K562 (cell line): ENCODE results near the gene OOEP. TPM values are rescaled to one million over a fixed set of nuclear protein-coding genes. Genes with fewer than 3 reads are reported as not detected.

Experiments used
- ATAC-seq: fragments of 200-7000 bp; cut with Tn5 transposase; 3 replicates; pipeline ENCODE4 v1.9.1; 2020; ENCODE audit warnings: moderate library complexity
- BruUV-seq: library from RNA; stranded (reverse); fragments of 400-500 nt; replicated peaks from 2 replicates; lab custom pipeline; 2021; lab: Mats Ljungman, UMichigan
- CTCF ChIA-PET: fragments of 300-600 bp; formaldehyde crosslinking; extraction: SDS; loops from one replicate; lab custom pipeline; 2021; ENCODE audit warnings: low intra/inter-chr PET ratio; lab: Yijun Ruan, JAX
- POLR2A ChIA-PET: fragments of 300-600, 350-650 bp; sonication (Branson Sonifier 250); formaldehyde crosslinking; extraction: SDS; loops from one replicate; lab custom pipeline; 2021; ENCODE audit warnings: antibody characterized with exemption, inconsistent platforms; lab: Yijun Ruan, JAX
- DNase-seq, 4 experiments: peaks; one replicate each; pipeline versions ENCODE4 v3.0.0 to v3.0.0-alpha.2; 2011 to 2018; ENCODE audit warnings: low spot score in 3 of 4, mixed read lengths in 3 of 4; ENCODE audit errors: extremely low read depth in 1 of 4
- FAIRE-seq: peaks from 2 replicates; lab custom pipeline; 2011; peaks lifted over from hg19 to GRCh38; lab: Jason Lieb, UNC
- H2AFZ ChIP-seq: 2 replicates; pipeline ENCODE4 v1.6.0; 2011; ENCODE audit warnings: low read depth, low read length, control low read depth, inconsistent platforms
- H3K27ac ChIP-seq: fragments of 200-600 bp; 3 replicates; pipeline ENCODE4 v1.8.0; 2011; ENCODE audit warnings: low read depth, mild to moderate bottlenecking, control low read depth, inconsistent platforms, low read length, moderate library complexity, mixed read lengths; ENCODE audit errors: extremely low read depth
- H3K27me3 ChIP-seq, 2 experiments: fragments of 300-600 bp in 1 of 2; 2 replicates in 1 of 2; 3 replicates in 1 of 2; pipeline versions ENCODE4 v1.6.0 to v1.8.0; 2011; ENCODE audit warnings: inconsistent platforms in 2 of 2, low read length in 2 of 2, mild to moderate bottlenecking in 1 of 2, mixed read lengths in 1 of 2, moderate library complexity in 1 of 2; ENCODE audit not compliant: control insufficient read depth in 2 of 2, insufficient read depth in 2 of 2
- H3K36me3 ChIP-seq: fragments of 300-600 bp; 3 replicates; pipeline ENCODE4 v1.8.0; 2011; ENCODE audit warnings: mild to moderate bottlenecking, low read length, inconsistent platforms; ENCODE audit not compliant: control insufficient read depth, insufficient read depth
- H3K4me1 ChIP-seq, 2 experiments: fragments of 200-600 bp in 1 of 2; replicated peaks in 1 of 2; 2 replicates in 1 of 2; 3 replicates in 1 of 2; pipeline versions ENCODE4 v1.5.1 to v1.8.0; 2011; ENCODE audit warnings: inconsistent platforms in 2 of 2, low read length in 2 of 2, mild to moderate bottlenecking in 1 of 2, mixed read lengths in 1 of 2, moderate library complexity in 1 of 2; ENCODE audit not compliant: control insufficient read depth in 2 of 2, insufficient read depth in 2 of 2
- H3K4me2 ChIP-seq: 2 replicates; pipeline ENCODE4 v1.6.1; 2011; ENCODE audit warnings: low read length, control low read depth, inconsistent platforms, mixed read lengths; ENCODE audit not compliant: insufficient read depth
- H3K4me3 ChIP-seq: fragments of 200-600 bp; sonication (generic), shearing (Covaris generic); 2 replicates; pipeline ENCODE4 v1.5.1; 2016; ENCODE audit warnings: control low read depth, inconsistent platforms
- H3K79me2 ChIP-seq: fragments of 200-600 bp; 3 replicates; pipeline ENCODE4 v1.8.0; 2011; ENCODE audit warnings: low read length, inconsistent platforms; ENCODE audit not compliant: control insufficient read depth, insufficient read depth
- H3K9ac ChIP-seq, 2 experiments: 2 replicates each; pipeline versions ENCODE4 v1.6.0 to v1.6.1; 2011; ENCODE audit warnings: low read depth in 2 of 2, low read length in 2 of 2, control low read depth in 1 of 2, inconsistent platforms in 1 of 2, mild to moderate bottlenecking in 1 of 2, mixed read lengths in 1 of 2; ENCODE audit not compliant: insufficient read depth in 1 of 2
- H3K9me1 ChIP-seq: one replicate; pipeline ENCODE4 v1.6.0; 2011; ENCODE audit warnings: inconsistent platforms, mild to moderate bottlenecking, low read length, moderate library complexity; ENCODE audit not compliant: control insufficient read depth, insufficient read depth
- H3K9me3 ChIP-seq: replicated peaks from 2 replicates; pipeline ENCODE4 v1.5.1; 2011; ENCODE audit warnings: low read depth, low read length, inconsistent platforms; ENCODE audit not compliant: control insufficient read depth, insufficient read depth
- H4K20me1 ChIP-seq: replicated peaks from 2 replicates; pipeline ENCODE4 v1.6.1; 2011; ENCODE audit warnings: low read length, inconsistent platforms, mixed read lengths; ENCODE audit not compliant: control insufficient read depth, insufficient read depth
- BCLAF1 ChIP-seq, 2 experiments: fragments of 450-650 bp in 1 of 2; IDR thresholded peaks; 2 replicates each; pipeline ENCODE4 v1.6.1; 2011 to 2017; ENCODE audit warnings: low read depth in 2 of 2, antibody characterized with exemption in 1 of 2, borderline replicate concordance in 1 of 2, low read length in 1 of 2, mild to moderate bottlenecking in 1 of 2, mixed read lengths in 1 of 2; ENCODE audit not compliant: control insufficient read depth in 1 of 2
- DMBX1 ChIP-seq: fragments of 250-450 bp; sonication (Bioruptor Pico); IDR thresholded peaks from 2 replicates; pipeline ENCODE4 v1.8.0; 2022; ENCODE audit warnings: inconsistent platforms, mild to moderate bottlenecking, moderate library complexity, borderline replicate concordance
- DPF2 ChIP-seq: fragments of 450-650 bp; IDR thresholded peaks from 2 replicates; pipeline ENCODE4 v1.6.1; 2016
- ETV5 ChIP-seq: sonication (generic); formaldehyde crosslinking; IDR thresholded peaks from 2 replicates; pipeline ENCODE4 v1.4.0; 2020; ENCODE audit warnings: low read depth, mild to moderate bottlenecking, missing genetic modification reagents
- FOS ChIP-seq: IDR thresholded peaks from 3 replicates; pipeline ENCODE4 v1.6.1; 2011; ENCODE audit not compliant: insufficient read length; ENCODE audit errors: extremely low read depth
- JUN ChIP-seq, 2 experiments: sonication (generic) in 1 of 2; formaldehyde crosslinking in 1 of 2; IDR thresholded peaks; 2 replicates each; pipeline versions ENCODE4 v1.6.1 to v1.8.0; 2012 to 2022; ENCODE audit warnings: borderline replicate concordance in 2 of 2, mild to moderate bottlenecking in 2 of 2, improper control_type of control experiment in 1 of 2, low read depth in 1 of 2, low read length in 1 of 2, missing genetic modification reagents in 1 of 2
- POLR2A ChIP-seq: fragments of 450-650 bp; conservative IDR thresholded peaks from 2 replicates; pipeline ENCODE4 v1.6.1; 2016
- RFX5 ChIP-seq: IDR thresholded peaks from 2 replicates; pipeline ENCODE4 v1.6.1; 2011; ENCODE audit warnings: low read depth, mild to moderate bottlenecking, improper control_type of control experiment, low read length
- STAG1 ChIP-seq: sonication (generic); formaldehyde crosslinking; IDR thresholded peaks from 2 replicates; pipeline ENCODE4 v1.5.0; 2020; ENCODE audit warnings: missing genetic modification reagents, borderline replicate concordance
- U2AF1 ChIP-seq: fragments of 200-400 bp; formaldehyde crosslinking; optimal IDR thresholded peaks from 2 replicates; pipeline ENCODE3; 2017; ENCODE audit warnings: mild to moderate bottlenecking, low read depth, low read length, moderate library complexity
- ZNF175 ChIP-seq: fragments of 200-800 bp; sonication (Bioruptor generic); IDR thresholded peaks from 2 replicates; pipeline ENCODE4 v1.6.1; 2016; ENCODE audit warnings: low read depth, mild to moderate bottlenecking, missing genetic modification characterization, missing compliant biosample characterization
- ZNF76 ChIP-seq: fragments of 250-450 bp; sonication (Bioruptor Pico); IDR thresholded peaks from 2 replicates; pipeline ENCODE4 v1.4.0; 2020; ENCODE audit warnings: mild to moderate bottlenecking, moderate library complexity, borderline replicate concordance
- WGBS: fragments of 100-300 bp; shearing (Covaris generic); methylation state at CpG from one replicate; pipeline ENCODE4 v1.1.6; 2016; ENCODE audit warnings: low coverage, mixed read lengths; ENCODE audit not compliant: insufficient coverage; ENCODE audit errors: missing lambda C conversion rate; 5-methylcytosine and 5-hydroxymethylcytosine counted together
- in situ Hi-C: fragments of 300-500 bp; cut with MboI; formaldehyde crosslinking; loops from 4 replicates; pipeline ENCODE4 v1.15.0; 2018; ENCODE audit warnings: inconsistent platforms, mixed read lengths
- intact Hi-C: fragments of 100-400 bp; cut with micrococcal nuclease; formaldehyde crosslinking; loops from 2 replicates; pipeline ENCODE4 v1.14.2; 2022
- polyA plus RNA-seq, 8 experiments: library from polyadenylated mRNA; depleted of rRNA in 4 of 8; stranded (reverse) in 5 of 8; unstranded in 3 of 8; fragments of >200 nt; fragmentation: Nextera tagmentation in 2 of 8; fragmentation: Illumina TruSeq in 1 of 8; extraction: Ambion mirVana in 2 of 8; extraction: Trizol in 1 of 8; gene quantifications; 2 replicates each; pipeline versions ENCODE4 v1.2.1 to v1.2.3, GENCODE V29; 2011 to 2014; ENCODE audit warnings: inconsistent platforms in 1 of 8, missing spikeins in 1 of 8
- total RNA-seq, 7 experiments: library from RNA; depleted of rRNA in 6 of 7; stranded (reverse); fragments of >200 nt in 6 of 7; fragmentation: Illumina TruSeq in 2 of 7; extraction: Trizol in 2 of 7; gene quantifications; 2 replicates each; pipeline versions ENCODE4 v1.2.1 to v1.2.3, GENCODE V29; 2011 to 2021; ENCODE audit warnings: low replicate concordance in 1 of 7

OOEP gene
- total and polyA plus RNA-seq, 9 of the 15 experiments (the other 6 are each of a cell fraction or from before 2014, with no cell fraction given), result not detected

- TF ChIP-seq DPF2, result no peak
- TF ChIP-seq U2AF1, result no peak
- no peak for TF ChIP-seq ETV5
- no peak for TF ChIP-seq BCLAF1 (IDR thresholded peaks at IDR 0.05; ENCODE audit: borderline replicate concordance in 1 of 2, control insufficient read depth in 1 of 2, low read depth in 2 of 2, low read length in 1 of 2)
- no peak for TF ChIP-seq ZNF76
- TF ChIP-seq FOS, result no peak
- TF ChIP-seq POLR2A, result no peak
- TF ChIP-seq STAG1 (CRISPR knock-in tag), result no peak
- TF ChIP-seq ZNF175 (CRISPR knock-in tag), result no peak
- TF ChIP-seq RFX5, result no peak
- no peak for TF ChIP-seq JUN (IDR thresholded peaks at IDR 0.05; ENCODE audit: borderline replicate concordance, low read depth, low read length)
- TF ChIP-seq JUN (CRISPR knock-in tag; IDR thresholded peaks at IDR 0.05; ENCODE audit: borderline replicate concordance), result no peak
- TF ChIP-seq DMBX1, result no peak
- TF ChIP-seq, all 486 proteins: peak for 0
- Histone ChIP-seq H3K79me2 (no peaks in the 10 kb centered on the region), H3K4me1 (peaks cover 7 to 8% of the 10 kb centered on the region in 2 experiments), H3K9ac (peak overlapping the region; percentile 88 to 92; a peak in 3 of 4 replicates), H3K4me3 (peak overlapping the region; percentile 57), H3K9me1 (no peaks in the 10 kb centered on the region), H3K4me2 (peak overlapping the region; percentile 87), H3K27ac (no peak overlapping the region), H3K36me3 (no peaks in the 10 kb centered on the region), H2AFZ (peak overlapping the region; percentile 99), H4K20me1 (no peaks in the 10 kb centered on the region), H3K27me3 (no peaks in the 10 kb centered on the region), H3K9me3 (no peaks in the 10 kb centered on the region)
- FAIRE-seq, result no peak
- WGBS, result 19% methylated on average over 4 of the region's 4 CpGs
- ChIA-PET CTCF (interaction anchor here (0.7 to 1.2 kb wide), 2 partner anchors 103 to 975 kb away, joined by 3 to 4 read pairs; no protein-coding TSS in a partner anchor), POLR2A (interaction anchor here (1.0 to 2.6 kb wide), 7 partner anchors 11 to 128 kb away, joined by 3 to 21 read pairs (median 4); partner anchors contain the start of gene MTO1)
- no TSS peak for BruUV-seq
- in situ Hi-C loops, result no loop called here
- intact Hi-C loops, result loop anchor here (2.0 to 5.0 kb wide), 3 partner anchors 61 to 104 kb away; partner anchors contain the start of gene MTO1
- DNase-seq, result no peak
- ATAC-seq, result peak; percentile 16
Measured at GRCh38 chr6:73388433-73388799, 18.7 kb upstream of the OOEP start.
